Right atrium auricular region (tissue), 2 donors: ENCODE measurements around the gene MAP4K3. TPM values are rescaled to one million over a fixed set of nuclear protein-coding genes. Genes with fewer than 3 reads are reported as not detected.
A peak's percentile ranks its signal among the peaks of the same experiment; 100 is the strongest.
"Not testable (repeated sequence)": the region's sequence is repeated elsewhere in the genome, so short reads cannot be mapped to it uniquely, and the experiment has no call there.

Experiments
- DNase-seq: peaks from one replicate; pipeline ENCODE4 v3.0.0-alpha.2; 2019; ENCODE audit warnings: low spot score
- H3K27ac ChIP-seq, 2 donors: fragments of 200-600 bp; sonication (generic); 1 replicate in 1 of 2; 2 replicates in 1 of 2; pipeline ENCODE4 v1.5.1; 2016 to 2019
- H3K27me3 ChIP-seq, 2 donors: fragments of 200-600 bp; sonication (generic); one replicate each; pipeline versions ENCODE4 v1.5.1 to v1.6.0; 2017 to 2019
- H3K36me3 ChIP-seq: fragments of 200-600 bp; sonication (generic); one replicate; pipeline ENCODE4 v1.5.1; 2016
- H3K4me1 ChIP-seq, 2 donors: fragments of 200-600 bp; sonication (generic); one replicate each; pipeline versions ENCODE4 v1.5.1 to v1.6.0; 2017 to 2019
- H3K4me3 ChIP-seq, 2 donors: fragments of 200-600 bp; sonication (generic); 1 replicate in 1 of 2; 2 replicates in 1 of 2; pipeline ENCODE4 v1.5.1; 2017 to 2019; ENCODE audit warnings: mild to moderate bottlenecking in 1 of 2, moderate library complexity in 1 of 2
- H3K9me3 ChIP-seq, 2 donors: fragments of 200-600 bp; sonication (generic); one replicate each; pipeline ENCODE4 v1.5.1; 2019
- CTCF ChIP-seq, 2 donors: fragments of 200-600 bp; sonication (generic); IDR thresholded peaks; one replicate each; pipeline ENCODE4 v1.5.1; 2019; ENCODE audit warnings: antibody characterized with exemption in 2 of 2
- total RNA-seq, 2 donors: library from RNA; depleted of rRNA; stranded (reverse); fragments of >200 nt; gene quantifications; one replicate each; pipeline ENCODE4 v1.1.0, GENCODE V29; 2016

The MAP4K3 gene
- total RNA-seq, 2 donors from 2014 or later = 26.2 to 28.9 TPM

DNA sequence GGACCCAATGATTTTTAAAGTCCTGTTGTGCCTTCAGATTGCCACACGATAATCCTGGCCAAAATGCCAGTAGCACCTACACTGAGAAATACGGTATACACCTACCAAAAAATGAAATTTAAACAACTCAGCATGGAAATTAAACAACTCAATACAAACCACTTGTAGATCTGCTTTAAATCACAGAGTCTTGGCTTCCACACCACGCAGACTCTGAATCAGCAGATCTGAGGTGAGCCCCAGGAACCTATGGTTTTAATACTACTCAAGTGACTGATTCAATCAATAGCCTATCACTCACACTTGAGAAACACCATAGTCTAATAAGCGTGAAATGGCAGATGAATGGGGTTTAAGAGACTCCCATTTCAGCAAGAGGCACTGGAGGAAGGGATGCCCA, 46.9 kb downstream of the MAP4K3 start:
- peaks cover 0 to 41% of the 10 kb centered on the region in 2 donors for H3K4me1 ChIP-seq
- no peaks in the 10 kb centered on the region for H3K27me3 ChIP-seq
- H3K27ac ChIP-seq = no peak overlapping the region
- DNase-seq = no peak
- no peak overlapping the region for H3K4me3 ChIP-seq
- no peaks in the 10 kb centered on the region for H3K9me3 ChIP-seq
- TF ChIP-seq CTCF (IDR thresholded peaks at IDR 0.05) = no peak
- H3K36me3 ChIP-seq = no peaks in the 10 kb centered on the region

DNA sequence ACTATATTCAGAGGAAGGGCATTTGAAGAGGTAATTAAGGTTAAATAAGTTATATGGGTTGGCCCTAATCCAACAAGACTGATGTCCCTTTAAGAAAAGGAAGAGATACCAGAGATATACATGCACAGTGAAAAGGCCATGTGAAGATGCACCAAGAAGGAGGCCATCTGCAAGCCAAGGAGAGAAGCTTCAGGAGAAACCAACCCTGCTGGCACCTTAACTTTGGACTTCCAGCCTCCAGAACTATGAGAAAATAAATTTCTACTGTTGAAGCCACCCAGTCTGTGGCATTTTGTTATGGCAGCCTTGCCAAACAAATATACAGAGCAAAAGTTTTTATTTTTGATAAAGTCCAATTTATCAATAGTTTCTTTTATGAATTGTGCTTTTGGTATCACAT, 51.0 kb downstream of the MAP4K3 start:
- Histone ChIP-seq H3K4me1 (peaks cover 0 to 43% of the 10 kb centered on the region in 2 donors), H3K36me3 (no peaks in the 10 kb centered on the region), H3K27me3 (no peaks in the 10 kb centered on the region), H3K9me3 (no peaks in the 10 kb centered on the region), H3K4me3 (no peak overlapping the region), H3K27ac (no peak overlapping the region)
- DNase-seq = no peak
- no peak for TF ChIP-seq CTCF (IDR thresholded peaks at IDR 0.05)

DNA sequence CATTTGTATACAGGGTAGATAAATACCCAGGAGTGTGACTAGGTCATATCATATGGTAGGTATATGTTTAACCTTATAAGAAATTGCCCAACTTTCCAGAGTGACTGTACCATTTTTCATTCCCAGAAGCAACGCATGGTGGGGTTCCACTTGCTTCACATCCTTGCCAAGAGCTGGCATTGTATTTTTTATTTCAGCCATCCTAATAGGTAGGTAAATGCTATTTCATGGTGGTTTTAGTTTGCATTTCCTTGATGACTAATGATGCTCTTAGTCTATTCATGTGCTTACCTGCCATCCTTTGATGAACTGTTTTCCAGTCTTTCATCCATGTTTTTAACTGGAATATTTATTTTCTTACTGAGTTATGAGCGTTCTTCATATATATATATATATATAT, 51.9 kb downstream of the MAP4K3 start:
- Histone ChIP-seq H3K27ac (no peak overlapping the region), H3K27me3 (no peaks in the 10 kb centered on the region), H3K4me1 (peaks cover 0 to 52% of the 10 kb centered on the region in 2 donors), H3K36me3 (no peaks in the 10 kb centered on the region), H3K4me3 (no peak overlapping the region), H3K9me3 (no peaks in the 10 kb centered on the region)
- DNase-seq = no peak
- TF ChIP-seq CTCF (IDR thresholded peaks at IDR 0.05) = no peak

DNA sequence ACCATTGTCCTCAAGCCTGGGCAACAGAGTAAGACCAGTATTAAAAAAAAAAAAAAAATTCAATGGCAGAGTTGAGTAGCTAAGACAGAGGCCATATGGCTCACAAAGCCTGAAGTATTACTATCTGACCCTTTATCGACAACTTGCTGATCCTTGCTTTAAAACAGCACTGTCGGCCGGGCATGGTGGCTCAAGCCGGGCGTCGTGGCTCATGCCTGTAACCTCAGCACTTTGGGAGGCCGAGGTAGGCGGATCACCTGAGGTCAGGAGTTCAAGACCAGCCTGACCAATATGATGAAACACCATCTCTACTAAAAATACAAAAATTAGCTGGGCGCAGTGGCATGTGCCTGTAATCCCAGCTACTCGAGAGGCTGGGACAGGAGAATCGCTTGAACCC, 53.0 kb downstream of the MAP4K3 start:
- H3K27me3 ChIP-seq = not testable (repeated sequence)

GRCh38 chr2:39383146-39383545, 53.9 kb downstream of the MAP4K3 start:
- Histone ChIP-seq H3K36me3 (no peaks in the 10 kb centered on the region), H3K9me3 (no peaks in the 10 kb centered on the region), H3K4me3 (no peak overlapping the region), H3K4me1 (peaks cover 0 to 61% of the 10 kb centered on the region in 2 donors), H3K27ac (no peak overlapping the region), H3K27me3 (no peaks in the 10 kb centered on the region)
- no peak for DNase-seq
- no peak for TF ChIP-seq CTCF (IDR thresholded peaks at IDR 0.05)

More for the DNA sequence above, 53.0 kb downstream of the MAP4K3 start:
- peaks cover 0 to 61% of the 10 kb centered on the region in 2 donors for H3K4me1 ChIP-seq
- DNase-seq, H3K36me3 ChIP-seq, H3K4me3 ChIP-seq, H3K9me3 ChIP-seq, H3K27ac ChIP-seq: not testable (repeated sequence)

DNA sequence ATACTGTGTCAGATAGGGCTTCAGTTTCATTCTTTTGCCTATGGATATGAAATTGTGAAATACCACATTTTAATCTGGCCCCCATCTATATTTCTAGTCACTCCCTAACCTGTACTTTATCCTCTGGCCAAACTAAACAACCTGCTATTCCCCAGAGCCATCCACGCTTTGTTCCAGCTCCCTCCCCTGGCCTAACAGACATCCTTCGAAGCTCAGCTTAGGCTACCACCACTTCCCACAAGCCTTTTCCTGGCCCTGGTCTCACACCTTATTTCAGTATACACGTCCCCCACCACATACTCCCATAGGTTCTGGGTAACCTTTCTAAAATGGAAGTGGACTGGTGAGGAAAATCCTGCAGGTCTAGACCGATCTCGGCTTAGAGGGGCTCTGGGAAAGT, 55.4 kb downstream of the MAP4K3 start:
- H3K27me3 ChIP-seq = no peaks in the 10 kb centered on the region
- DNase-seq = no peak
- no peaks in the 10 kb centered on the region for H3K9me3 ChIP-seq
- H3K4me1 ChIP-seq = peaks cover 0 to 57% of the 10 kb centered on the region in 2 donors
- H3K4me3 ChIP-seq = no peak overlapping the region
- H3K27ac ChIP-seq = peak overlapping the region; percentile 37 to 41
- no peak for TF ChIP-seq CTCF (IDR thresholded peaks at IDR 0.05)
- no peaks in the 10 kb centered on the region for H3K36me3 ChIP-seq
